Measurements from ENCODE around the gene APCDD1L.

Gene APCDD1L

DNA sequence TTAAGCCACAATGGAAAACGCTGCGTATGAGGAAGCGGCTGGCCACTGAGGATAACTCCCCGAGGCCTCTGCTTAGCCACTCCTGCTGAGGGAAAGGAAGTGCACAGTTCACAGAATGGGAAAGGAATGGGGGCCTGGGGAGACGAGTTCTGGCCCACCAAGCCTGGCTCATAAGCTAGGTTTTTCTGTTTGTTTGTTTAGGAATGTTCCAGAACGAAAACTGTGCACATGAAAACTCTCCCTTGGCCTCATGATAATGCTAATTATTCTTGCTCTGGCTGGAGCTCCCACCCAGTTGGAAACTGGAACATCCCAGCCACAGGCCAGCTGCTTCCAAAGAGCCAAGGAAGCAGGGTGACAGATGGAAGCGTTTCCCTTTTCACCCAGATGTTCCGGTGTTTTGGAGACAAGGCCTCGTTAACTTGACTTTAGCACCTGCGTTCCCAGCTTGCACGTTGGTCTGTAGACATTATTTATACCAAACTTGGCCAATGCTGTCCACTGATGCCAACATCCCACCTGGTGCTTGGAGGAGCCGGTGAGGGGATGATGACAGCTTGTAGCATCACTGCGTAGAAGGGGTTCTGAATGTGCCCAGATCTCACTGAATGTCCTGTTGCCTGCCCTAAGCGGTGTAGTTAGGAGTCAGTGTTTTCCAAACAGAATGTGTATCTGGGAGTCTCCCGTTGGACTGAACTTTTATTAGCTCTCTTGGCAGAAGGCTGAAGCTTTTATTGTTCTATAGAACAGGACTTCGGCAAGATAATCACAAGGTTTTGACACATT is 34.5 kb downstream of the APCDD1L start:
- H3K4me1 ChIP-seq (ENCODE audit: insufficient read depth, low read length, poor library complexity, severe bottlenecking): no peaks in the 10 kb centered on the region
- no peaks in the 10 kb centered on the region for H3K36me3 ChIP-seq (ENCODE audit: insufficient read depth, low read length)
- TF ChIP-seq EZH2phosphoT487 (IDR thresholded peaks at IDR 0.05; ENCODE audit: borderline replicate concordance): no peak
- TF ChIP-seq, protein P1, sequence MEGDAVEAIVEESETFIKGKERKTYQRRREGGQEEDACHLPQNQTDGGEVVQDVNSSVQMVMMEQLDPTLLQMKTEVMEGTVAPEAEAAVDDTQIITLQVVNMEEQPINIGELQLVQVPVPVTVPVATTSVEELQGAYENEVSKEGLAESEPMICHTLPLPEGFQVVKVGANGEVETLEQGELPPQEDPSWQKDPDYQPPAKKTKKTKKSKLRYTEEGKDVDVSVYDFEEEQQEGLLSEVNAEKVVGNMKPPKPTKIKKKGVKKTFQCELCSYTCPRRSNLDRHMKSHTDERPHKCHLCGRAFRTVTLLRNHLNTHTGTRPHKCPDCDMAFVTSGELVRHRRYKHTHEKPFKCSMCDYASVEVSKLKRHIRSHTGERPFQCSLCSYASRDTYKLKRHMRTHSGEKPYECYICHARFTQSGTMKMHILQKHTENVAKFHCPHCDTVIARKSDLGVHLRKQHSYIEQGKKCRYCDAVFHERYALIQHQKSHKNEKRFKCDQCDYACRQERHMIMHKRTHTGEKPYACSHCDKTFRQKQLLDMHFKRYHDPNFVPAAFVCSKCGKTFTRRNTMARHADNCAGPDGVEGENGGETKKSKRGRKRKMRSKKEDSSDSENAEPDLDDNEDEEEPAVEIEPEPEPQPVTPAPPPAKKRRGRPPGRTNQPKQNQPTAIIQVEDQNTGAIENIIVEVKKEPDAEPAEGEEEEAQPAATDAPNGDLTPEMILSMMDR (conservative IDR thresholded peaks at IDR 0.05; ENCODE audit: low read length): no peak

DNA sequence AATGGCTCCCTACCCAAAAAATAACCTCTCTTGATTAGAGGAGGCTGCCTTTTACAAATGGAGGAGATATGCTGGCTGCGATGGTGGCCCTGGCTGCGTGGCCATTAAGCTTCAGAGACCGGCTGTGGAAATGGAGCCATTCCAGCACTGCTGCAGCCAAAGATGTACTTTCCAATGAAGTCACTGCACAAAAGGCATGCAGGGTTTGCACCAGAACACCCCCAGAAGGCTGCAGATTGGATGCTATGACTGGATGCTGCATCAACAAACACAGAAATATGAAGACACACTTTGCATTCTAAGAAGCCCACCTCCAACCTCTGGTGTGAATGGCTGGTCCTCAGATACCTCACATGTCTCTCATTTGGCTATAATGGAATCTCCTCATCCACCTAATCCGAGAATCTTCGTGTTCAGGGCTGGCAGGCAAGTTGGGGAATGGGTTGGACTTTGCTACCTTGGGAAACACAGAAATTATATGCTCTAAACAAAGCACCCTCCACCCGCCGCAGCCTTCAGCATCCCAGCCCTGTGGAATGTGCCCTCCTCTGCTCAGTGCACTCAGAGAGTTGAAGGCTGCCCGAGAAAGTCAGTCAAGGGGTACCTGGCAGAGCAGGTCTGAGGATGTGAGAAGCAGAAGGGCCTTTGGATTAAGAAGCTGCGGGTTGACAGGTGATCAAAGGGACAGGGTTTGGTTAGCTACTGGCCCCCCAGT is 35.3 kb downstream of the APCDD1L start:
- H3K9me3 ChIP-seq (ENCODE audit: insufficient read depth, low read depth, low read length): no peaks in the 10 kb centered on the region
- no peaks in the 10 kb centered on the region for H3K4me1 ChIP-seq (ENCODE audit: insufficient read depth, low read length, poor library complexity, severe bottlenecking)
- TF ChIP-seq EZH2phosphoT487 (IDR thresholded peaks at IDR 0.05; ENCODE audit: borderline replicate concordance): no peak
- TF ChIP-seq, protein P1 (conservative IDR thresholded peaks at IDR 0.05; ENCODE audit: low read length): no peak

More for the DNA sequence above, 34.5 kb downstream of the APCDD1L start:
- no peaks in the 10 kb centered on the region for H4K20me1 ChIP-seq (ENCODE audit: insufficient read depth, low read length, poor library complexity, severe bottlenecking)
- no peak overlapping the region for H3K4me2 ChIP-seq (ENCODE audit: low read depth, low read length, poor library complexity, severe bottlenecking)
- H3K27me3 ChIP-seq (ENCODE audit: insufficient read depth, low read length, poor library complexity, severe bottlenecking): peaks cover 1% of the 10 kb centered on the region
- H3F3A ChIP-seq (ENCODE audit: low read depth): no peaks in the 10 kb centered on the region
- H2AFZ ChIP-seq (ENCODE audit: low read length): no peak overlapping the region
- no peaks in the 10 kb centered on the region for H3K79me2 ChIP-seq (ENCODE audit: insufficient read depth, low read length)
- H3K9me2 ChIP-seq (replicated peaks; ENCODE audit: low read depth, low read length): no peaks in the 10 kb centered on the region
- H3K4me3 ChIP-seq (ENCODE audit: low read length, poor library complexity, severe bottlenecking): no peak overlapping the region
- 0 out of 2 replicates have a peak, but pooled peaks cover under 1% of the 10 kb centered on the region for H3K9me3 ChIP-seq (ENCODE audit: insufficient read depth, low read depth, low read length)
- H3K9ac ChIP-seq (ENCODE audit: low read depth, low read length, poor library complexity, severe bottlenecking): no peak overlapping the region

DNA sequence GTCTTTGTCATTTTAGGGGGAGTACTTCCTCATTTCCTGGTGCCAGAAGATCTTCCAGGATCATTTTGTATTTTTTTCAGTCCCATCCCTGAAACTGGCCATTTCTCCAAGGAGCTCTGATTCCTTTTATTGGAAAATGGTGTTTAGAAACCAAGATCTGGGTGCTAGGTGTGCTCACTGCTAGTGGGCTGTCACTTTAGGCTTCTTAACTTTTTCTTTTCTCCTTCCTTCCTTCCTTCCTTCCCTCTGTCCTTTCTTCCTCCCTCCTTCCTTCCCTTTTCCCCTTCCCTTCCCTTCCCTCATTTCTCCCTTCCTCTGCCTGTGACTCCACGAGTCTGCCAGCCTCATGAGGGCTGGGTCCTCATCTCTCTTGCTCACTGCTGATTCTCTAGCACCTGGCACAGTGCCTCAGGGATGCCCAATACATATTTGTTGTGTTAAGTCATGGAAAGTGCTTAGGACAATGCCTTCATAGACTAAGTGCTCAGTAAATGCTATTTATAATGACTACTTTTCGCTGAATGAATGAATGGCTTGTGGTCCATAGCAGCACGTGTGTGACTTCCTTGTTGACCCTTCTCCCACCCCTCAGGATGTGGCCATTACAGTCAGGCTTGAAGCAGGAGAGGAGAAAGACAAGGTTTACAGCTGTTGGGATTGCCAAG is 36.9 kb downstream of the APCDD1L start:
- H3K4me3 ChIP-seq (ENCODE audit: low read length, poor library complexity, severe bottlenecking): no peak overlapping the region
- no peak overlapping the region for H3K4me2 ChIP-seq (ENCODE audit: low read depth, low read length, poor library complexity, severe bottlenecking)
- no peaks in the 10 kb centered on the region for H3K27me3 ChIP-seq (ENCODE audit: insufficient read depth, low read length, poor library complexity, severe bottlenecking)
- no peaks in the 10 kb centered on the region for H4K20me1 ChIP-seq (ENCODE audit: insufficient read depth, low read length, poor library complexity, severe bottlenecking)
- H3K9me2 ChIP-seq (replicated peaks; ENCODE audit: low read depth, low read length): no peaks in the 10 kb centered on the region
- H3F3A ChIP-seq (ENCODE audit: low read depth): no peaks in the 10 kb centered on the region
- H3K9ac ChIP-seq (ENCODE audit: low read depth, low read length, poor library complexity, severe bottlenecking): no peak overlapping the region
- TF ChIP-seq, protein P1 (conservative IDR thresholded peaks at IDR 0.05; ENCODE audit: low read length): no peak
- no peak for TF ChIP-seq EZH2phosphoT487 (IDR thresholded peaks at IDR 0.05; ENCODE audit: borderline replicate concordance)
- no peaks in the 10 kb centered on the region for H3K9me3 ChIP-seq (ENCODE audit: insufficient read depth, low read depth, low read length)
- H3K36me3 ChIP-seq (ENCODE audit: insufficient read depth, low read length): no peaks in the 10 kb centered on the region
- no peaks in the 10 kb centered on the region for H3K4me1 ChIP-seq (ENCODE audit: insufficient read depth, low read length, poor library complexity, severe bottlenecking)
- H3K79me2 ChIP-seq (ENCODE audit: insufficient read depth, low read length): no peaks in the 10 kb centered on the region
- H2AFZ ChIP-seq (ENCODE audit: low read length): no peak overlapping the region

More for the DNA sequence above, 35.3 kb downstream of the APCDD1L start:
- H4K20me1 ChIP-seq (ENCODE audit: insufficient read depth, low read length, poor library complexity, severe bottlenecking): no peaks in the 10 kb centered on the region
- no peak overlapping the region for H3K4me2 ChIP-seq (ENCODE audit: low read depth, low read length, poor library complexity, severe bottlenecking)
- H3K36me3 ChIP-seq (ENCODE audit: insufficient read depth, low read length): no peaks in the 10 kb centered on the region
- no peak overlapping the region for H3K4me3 ChIP-seq (ENCODE audit: low read length, poor library complexity, severe bottlenecking)
- H3F3A ChIP-seq (ENCODE audit: low read depth): no peaks in the 10 kb centered on the region
- H3K79me2 ChIP-seq (ENCODE audit: insufficient read depth, low read length): no peaks in the 10 kb centered on the region
- H3K9me2 ChIP-seq (replicated peaks; ENCODE audit: low read depth, low read length): no peaks in the 10 kb centered on the region
- H2AFZ ChIP-seq (ENCODE audit: low read length): no peak overlapping the region
- no peak overlapping the region for H3K9ac ChIP-seq (ENCODE audit: low read depth, low read length, poor library complexity, severe bottlenecking)
- no peaks in the 10 kb centered on the region for H3K27me3 ChIP-seq (ENCODE audit: insufficient read depth, low read length, poor library complexity, severe bottlenecking)

Measured in Loucy (cell line).